ENCODE results near the gene MYBPC3. TPM values are rescaled to one million over a fixed set of nuclear protein-coding genes. Genes with fewer than 3 reads are reported as not detected.
"Not testable (repeated sequence)": the region's sequence is repeated elsewhere in the genome, so short reads cannot be mapped to it uniquely, and the experiment has no call there.

Gene MYBPC3
- total RNA-seq, 3 donors from 2014 or later: not detected

- Mint-ChIP-seq H3K36me3 (ENCODE audit: insufficient read depth) (no peaks in the 10 kb centered on the region), H3K9me3 (no peaks in the 10 kb centered on the region), H3K27me3 (ENCODE audit: low read depth) (no peaks in the 10 kb centered on the region), H3K4me1 (ENCODE audit: low read depth) (no peaks in the 10 kb centered on the region), H3K4me3 (no peak overlapping the region)
- ATAC-seq: no peak
- DNase-seq: no peak
Measured at GRCh38 chr11:47342036-47342803, 10.3 kb downstream of the MYBPC3 start.

GRCh38 chr11:47340980-47341775, 11.3 kb downstream of the MYBPC3 start:
- Mint-ChIP-seq H3K36me3 (ENCODE audit: insufficient read depth) (no peaks in the 10 kb centered on the region), H3K9me3 (no peaks in the 10 kb centered on the region), H3K4me1 (ENCODE audit: low read depth) (no peaks in the 10 kb centered on the region), H3K4me3 (no peak overlapping the region), H3K27me3 (ENCODE audit: low read depth) (no peaks in the 10 kb centered on the region)
- ATAC-seq (no peak), DNase-seq (no peak)

- Mint-ChIP-seq H3K9me3 (no peaks in the 10 kb centered on the region), H3K4me1 (ENCODE audit: low read depth) (no peaks in the 10 kb centered on the region), H3K36me3 (ENCODE audit: insufficient read depth) (no peaks in the 10 kb centered on the region), H3K27me3 (ENCODE audit: low read depth) (no peaks in the 10 kb centered on the region), H3K4me3 (no peak overlapping the region)
- no peak for DNase-seq
- ATAC-seq: no peak
Measured at GRCh38 chr11:47340010-47340409, 12.5 kb downstream of the MYBPC3 start.

- DNase-seq (no peak), ATAC-seq (no peak)
- H3K27me3 Mint-ChIP-seq (ENCODE audit: low read depth): no peaks in the 10 kb centered on the region
- H3K4me1 Mint-ChIP-seq (ENCODE audit: low read depth): no peaks in the 10 kb centered on the region
- no peak overlapping the region for H3K4me3 Mint-ChIP-seq
- H3K9me3 Mint-ChIP-seq: no peaks in the 10 kb centered on the region
- H3K36me3 Mint-ChIP-seq (ENCODE audit: insufficient read depth): no peaks in the 10 kb centered on the region
Measured at GRCh38 chr11:47338396-47339241, 13.9 kb downstream of the MYBPC3 start.

GRCh38 chr11:47337229-47337924, 15.1 kb downstream of the MYBPC3 start:
- ATAC-seq (no peak), DNase-seq (no peak)
- Mint-ChIP-seq H3K9me3 (no peaks in the 10 kb centered on the region), H3K4me1 (ENCODE audit: low read depth) (no peaks in the 10 kb centered on the region), H3K4me3 (no peak overlapping the region), H3K36me3 (ENCODE audit: insufficient read depth) (no peaks in the 10 kb centered on the region), H3K27me3 (ENCODE audit: low read depth) (no peaks in the 10 kb centered on the region)

- no peaks in the 10 kb centered on the region for H3K36me3 Mint-ChIP-seq (ENCODE audit: insufficient read depth)
- no peak overlapping the region for H3K4me3 Mint-ChIP-seq
- H3K27me3 Mint-ChIP-seq (ENCODE audit: low read depth): no peaks in the 10 kb centered on the region
Measured at GRCh38 chr11:47336595-47336994, 15.9 kb downstream of the MYBPC3 start.

GRCh38 chr11:47335733-47336132, 16.8 kb downstream of the MYBPC3 start:
- no peaks in the 10 kb centered on the region for H3K4me1 Mint-ChIP-seq (ENCODE audit: low read depth)
- H3K27me3 Mint-ChIP-seq (ENCODE audit: low read depth): no peaks in the 10 kb centered on the region
- no peak overlapping the region for H3K4me3 Mint-ChIP-seq
- no peaks in the 10 kb centered on the region for H3K36me3 Mint-ChIP-seq (ENCODE audit: insufficient read depth)
- no peak for ATAC-seq
- no peaks in the 10 kb centered on the region for H3K9me3 Mint-ChIP-seq
- DNase-seq: no peak

More at GRCh38 chr11:47336595-47336994, 15.9 kb downstream of the MYBPC3 start:
- Mint-ChIP-seq H3K9me3 (no peaks in the 10 kb centered on the region), H3K4me1 (ENCODE audit: low read depth) (no peaks in the 10 kb centered on the region)
- ATAC-seq (no peak), DNase-seq (no peak)

GRCh38 chr11:47334699-47335411, 17.6 kb downstream of the MYBPC3 start:
- not testable (repeated sequence) for H3K27me3 Mint-ChIP-seq (ENCODE audit: low read depth); H3K4me3 Mint-ChIP-seq; H3K4me1 Mint-ChIP-seq (ENCODE audit: low read depth); H3K36me3 Mint-ChIP-seq (ENCODE audit: insufficient read depth); H3K9me3 Mint-ChIP-seq; ATAC-seq; DNase-seq

- no peaks in the 10 kb centered on the region for H3K4me1 Mint-ChIP-seq (ENCODE audit: low read depth)
- H3K9me3 Mint-ChIP-seq: no peaks in the 10 kb centered on the region
- H3K27me3 Mint-ChIP-seq (ENCODE audit: low read depth): no peaks in the 10 kb centered on the region
- DNase-seq: no peak
- H3K36me3 Mint-ChIP-seq (ENCODE audit: insufficient read depth): peaks cover 1% of the 10 kb centered on the region
- no peak overlapping the region for H3K4me3 Mint-ChIP-seq
- ATAC-seq: no peak
Measured at GRCh38 chr11:47333886-47334443, 18.5 kb downstream of the MYBPC3 start.

- H3K27me3 Mint-ChIP-seq (ENCODE audit: low read depth): no peaks in the 10 kb centered on the region
- H3K36me3 Mint-ChIP-seq (ENCODE audit: insufficient read depth): peaks cover 6% of the 10 kb centered on the region
- no peaks in the 10 kb centered on the region for H3K4me1 Mint-ChIP-seq (ENCODE audit: low read depth)
- H3K4me3 Mint-ChIP-seq: no peak overlapping the region
- no peaks in the 10 kb centered on the region for H3K9me3 Mint-ChIP-seq
- ATAC-seq (no peak), DNase-seq (no peak)
Measured at GRCh38 chr11:47333526-47333845, 19.0 kb downstream of the MYBPC3 start.

GRCh38 chr11:47332791-47333525, 19.5 kb downstream of the MYBPC3 start:
- no peaks in the 10 kb centered on the region for H3K9me3 Mint-ChIP-seq
- no peak for ATAC-seq
- H3K4me1 Mint-ChIP-seq (ENCODE audit: low read depth): no peaks in the 10 kb centered on the region
- H3K36me3 Mint-ChIP-seq (ENCODE audit: insufficient read depth): peaks cover 8% of the 10 kb centered on the region
- H3K27me3 Mint-ChIP-seq (ENCODE audit: low read depth): no peaks in the 10 kb centered on the region
- H3K4me3 Mint-ChIP-seq: no peak overlapping the region
- no peak for DNase-seq

- Mint-ChIP-seq H3K36me3 (ENCODE audit: insufficient read depth) (peaks cover 12% of the 10 kb centered on the region), H3K4me3 (no peak overlapping the region), H3K9me3 (no peaks in the 10 kb centered on the region), H3K27me3 (ENCODE audit: low read depth) (no peaks in the 10 kb centered on the region), H3K4me1 (ENCODE audit: low read depth) (no peaks in the 10 kb centered on the region)
- DNase-seq (no peak), ATAC-seq (no peak)
Measured at GRCh38 chr11:47332303-47332711, 20.2 kb downstream of the MYBPC3 start.

Data from activated T-cell treated with anti-CD3 and anti-CD28 coated beads, Interleukin-2, amount 50 U/mL, for 4 hours (primary cell).